Body of pancreas (tissue), 4 donors: Measurements from ENCODE around the gene NLRC4. TPM values are rescaled to one million over a fixed set of nuclear protein-coding genes. Genes with fewer than 3 reads are reported as not detected.

Experiments used
- ATAC-seq: fragments of 150-250 bp; one replicate; pipeline ENCODE4 v1.9.1; 2016
- DNase-seq, 4 donors: peaks; one replicate each; pipeline ENCODE4 v3.0.0-alpha.2; 2019
- H3K27ac ChIP-seq, 4 donors: fragments of 200-600 bp; sonication (generic); 1 replicate in 3 of 4; 2 replicates in 1 of 4; pipeline versions ENCODE4 v1.5.1 to v1.6.1; 2016 to 2019; ENCODE audit warnings: mild to moderate bottlenecking in 1 of 4, mixed read lengths in 1 of 4, moderate library complexity in 1 of 4
- H3K27me3 ChIP-seq, 2 donors: fragments of 200-600 bp; sonication (generic); one replicate each; pipeline ENCODE4 v1.6.0; 2016; ENCODE audit warnings: mild to moderate bottlenecking in 1 of 2
- H3K36me3 ChIP-seq, 2 donors: fragments of 200-600 bp; sonication (generic); replicated peaks in 1 of 2; 2 replicates each; pipeline ENCODE4 v1.5.1; 2016; ENCODE audit warnings: low read depth in 2 of 2; ENCODE audit not compliant: insufficient read depth in 1 of 2
- H3K4me1 ChIP-seq: fragments of 200-600 bp; sonication (generic); one replicate; pipeline ENCODE4 v1.6.0; 2016
- H3K4me3 ChIP-seq, 2 donors: fragments of 200-600 bp; sonication (generic); 1 replicate in 1 of 2; 2 replicates in 1 of 2; pipeline ENCODE4 v1.5.1; 2016 to 2019
- H3K9me3 ChIP-seq, 3 donors: fragments of 200-600 bp; sonication (generic); 1 replicate in 2 of 3; 2 replicates in 1 of 3; pipeline ENCODE4 v1.5.1; 2016
- POLR2A ChIP-seq, 3 donors: fragments of 450-650 bp; IDR thresholded peaks; one replicate each; pipeline ENCODE4 v1.6.1; 2016; ENCODE audit warnings: antibody characterized with exemption in 3 of 3, mild to moderate bottlenecking in 2 of 3
- WGBS, 2 donors: methylation state at CpG; one replicate each; pipeline ENCODE4 v1.1.5; 2017; 5-methylcytosine and 5-hydroxymethylcytosine counted together
- intact Hi-C: fragments of 100-400 bp; cut with DNase I; formaldehyde crosslinking; loops from one replicate; pipeline ENCODE4 v1.15.1; 2023
- small RNA-seq: library from RNA; depleted of rRNA; stranded (forward); fragments of <200 nt; gene quantifications from one replicate; pipeline ENCODE3, GENCODE V24; 2016
- total RNA-seq, 2 donors: library from RNA; depleted of rRNA; stranded (reverse); fragments of >200 nt; gene quantifications; one replicate each; pipeline ENCODE4 v1.1.0, GENCODE V29; 2016
- TF ChIP-seq, protein P1 (sequence below), 7 experiments: fragments of 450-650 bp in 4 of 7; fragments of 200-600 bp in 3 of 7; sonication (generic) in 3 of 7; IDR thresholded peaks; one replicate each; pipeline ENCODE4 v1.5.1; 2016 to 2019; ENCODE audit warnings: antibody characterized with exemption in 7 of 7

Gene NLRC4
- total RNA-seq, 2 donors from 2014 or later, result 0.26 TPM; not detected in 1

DNA sequence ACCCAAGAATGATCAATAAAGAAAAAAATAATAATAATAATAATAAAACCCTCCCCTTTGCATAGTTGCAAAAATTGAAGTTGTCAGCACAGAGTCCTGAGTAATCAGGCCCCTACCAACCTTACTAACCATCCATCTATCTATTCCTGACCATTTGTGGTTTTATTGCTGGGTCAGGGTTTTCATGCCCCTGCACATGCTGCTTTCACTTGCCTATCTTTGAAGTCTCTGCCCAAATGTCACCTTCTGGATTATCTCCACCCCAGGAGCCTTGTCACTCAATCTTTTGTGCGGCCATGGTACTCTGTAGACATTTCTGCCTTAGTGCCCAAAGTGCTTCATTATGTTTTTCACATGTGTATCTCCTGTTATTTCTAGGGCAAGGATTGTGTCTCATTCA is 63.9 kb downstream of the NLRC4 start:
- no peaks in the 10 kb centered on the region for H3K4me1 ChIP-seq
- no peak for DNase-seq
- no peak overlapping the region for H3K27ac ChIP-seq
- peaks cover 0 to 8% of the 10 kb centered on the region in 2 donors for H3K36me3 ChIP-seq
- WGBS, 2 donors, result 48 to 61% methylated on average over 1 of the region's 1 CpG
- intact Hi-C loops, result no loop called here
- H3K27me3 ChIP-seq, result no peaks in the 10 kb centered on the region
- ATAC-seq, result no peak
- no peak overlapping the region for H3K4me3 ChIP-seq
- TF ChIP-seq, protein P1, sequence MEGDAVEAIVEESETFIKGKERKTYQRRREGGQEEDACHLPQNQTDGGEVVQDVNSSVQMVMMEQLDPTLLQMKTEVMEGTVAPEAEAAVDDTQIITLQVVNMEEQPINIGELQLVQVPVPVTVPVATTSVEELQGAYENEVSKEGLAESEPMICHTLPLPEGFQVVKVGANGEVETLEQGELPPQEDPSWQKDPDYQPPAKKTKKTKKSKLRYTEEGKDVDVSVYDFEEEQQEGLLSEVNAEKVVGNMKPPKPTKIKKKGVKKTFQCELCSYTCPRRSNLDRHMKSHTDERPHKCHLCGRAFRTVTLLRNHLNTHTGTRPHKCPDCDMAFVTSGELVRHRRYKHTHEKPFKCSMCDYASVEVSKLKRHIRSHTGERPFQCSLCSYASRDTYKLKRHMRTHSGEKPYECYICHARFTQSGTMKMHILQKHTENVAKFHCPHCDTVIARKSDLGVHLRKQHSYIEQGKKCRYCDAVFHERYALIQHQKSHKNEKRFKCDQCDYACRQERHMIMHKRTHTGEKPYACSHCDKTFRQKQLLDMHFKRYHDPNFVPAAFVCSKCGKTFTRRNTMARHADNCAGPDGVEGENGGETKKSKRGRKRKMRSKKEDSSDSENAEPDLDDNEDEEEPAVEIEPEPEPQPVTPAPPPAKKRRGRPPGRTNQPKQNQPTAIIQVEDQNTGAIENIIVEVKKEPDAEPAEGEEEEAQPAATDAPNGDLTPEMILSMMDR (IDR thresholded peaks at IDR 0.05), result no peak
- no peak for TF ChIP-seq POLR2A (IDR thresholded peaks at IDR 0.05)
- no peaks in the 10 kb centered on the region for H3K9me3 ChIP-seq

DNA sequence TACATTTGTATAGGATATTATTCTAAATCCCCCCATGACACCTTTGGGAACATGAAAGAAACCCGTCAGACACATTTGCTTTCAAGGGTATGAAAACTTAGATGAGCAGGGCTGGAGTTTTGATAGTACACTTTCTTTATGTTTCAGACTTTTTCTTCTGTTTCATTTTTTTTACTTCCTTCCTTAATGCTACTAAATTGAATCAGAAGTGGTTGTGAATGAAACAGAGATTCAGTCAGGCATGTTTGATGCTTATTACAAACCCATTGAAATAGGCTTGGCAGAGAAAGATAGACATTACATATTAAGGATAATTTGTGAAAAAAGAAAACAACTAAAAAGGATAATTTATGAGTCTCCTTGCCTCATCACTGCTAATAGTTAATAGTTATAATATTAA is 72.3 kb downstream of the NLRC4 start:
- WGBS, 2 donors, result 75 to 86% methylated on average over 1 of the region's 1 CpG
- intact Hi-C loops, result no loop called here
- no peak overlapping the region for H3K27ac ChIP-seq
- H3K4me1 ChIP-seq, result no peaks in the 10 kb centered on the region
- no peak for TF ChIP-seq POLR2A (IDR thresholded peaks at IDR 0.05)
- TF ChIP-seq, protein P1 (IDR thresholded peaks at IDR 0.05), result no peak
- H3K4me3 ChIP-seq, result no peak overlapping the region
- DNase-seq (no peak), ATAC-seq (no peak)
- H3K27me3 ChIP-seq, result no peaks in the 10 kb centered on the region
- no peaks in the 10 kb centered on the region for H3K9me3 ChIP-seq
- H3K36me3 ChIP-seq, result peaks cover 0 to 2% of the 10 kb centered on the region in 2 donors

DNA sequence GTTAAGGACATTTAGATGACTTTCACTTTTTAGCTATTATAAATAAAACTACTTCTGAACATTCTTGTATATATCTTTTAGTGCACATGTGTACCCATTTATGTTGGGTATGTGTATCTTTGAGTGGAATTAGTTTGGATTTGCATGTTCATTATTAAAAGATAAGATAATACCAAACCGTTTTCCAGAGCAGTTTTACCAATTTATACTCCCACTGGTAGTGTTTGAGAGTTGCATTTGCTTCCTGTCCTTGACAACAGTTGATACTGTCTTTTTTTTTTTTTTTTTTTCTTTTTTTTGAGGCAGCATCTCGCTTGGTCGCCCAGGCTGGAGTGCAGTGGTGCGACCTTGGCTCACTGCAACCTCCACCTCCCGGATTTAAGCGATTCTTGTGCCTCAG is 75.7 kb downstream of the NLRC4 start:
- no peak for DNase-seq
- intact Hi-C loops, result no loop called here
- H3K9me3 ChIP-seq, result no peaks in the 10 kb centered on the region
- H3K27ac ChIP-seq, result no peak overlapping the region
- WGBS, 2 donors, result 71 to 84% methylated on average over 6 of the region's 6 CpGs
- peaks cover 0 to 7% of the 10 kb centered on the region in 2 donors for H3K36me3 ChIP-seq
- H3K4me1 ChIP-seq, result no peaks in the 10 kb centered on the region
- H3K4me3 ChIP-seq, result no peak overlapping the region
- no peak for ATAC-seq
- no peaks in the 10 kb centered on the region for H3K27me3 ChIP-seq
- TF ChIP-seq, protein P1 (IDR thresholded peaks at IDR 0.05), result no peak
- no peak for TF ChIP-seq POLR2A (IDR thresholded peaks at IDR 0.05)

DNA sequence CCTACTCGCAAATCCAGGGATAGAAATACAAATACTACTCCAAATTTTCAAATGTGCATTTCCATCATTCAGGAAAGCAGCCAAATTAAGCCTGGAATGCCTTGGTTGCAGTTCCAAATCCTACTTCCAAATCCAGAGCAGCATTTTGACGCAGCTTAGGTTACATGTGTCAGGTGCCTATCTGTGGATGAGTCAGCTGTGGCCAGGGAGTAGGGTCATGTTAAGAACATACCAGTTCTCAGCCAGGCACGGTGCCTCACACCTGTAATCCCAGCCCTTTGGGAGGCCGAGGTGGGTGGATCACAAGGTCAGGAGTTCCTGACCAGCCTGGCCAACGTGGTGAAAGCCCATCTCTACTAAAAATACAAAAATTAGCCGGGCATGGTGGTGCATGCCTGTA is 82.0 kb downstream of the NLRC4 start:
- no peaks in the 10 kb centered on the region for H3K27me3 ChIP-seq
- no peak for ATAC-seq
- H3K36me3 ChIP-seq, result peaks cover 0 to 10% of the 10 kb centered on the region in 2 donors

More for the DNA sequence above, 82.0 kb downstream of the NLRC4 start:
- Histone ChIP-seq H3K27ac (no peak overlapping the region), H3K9me3 (no peaks in the 10 kb centered on the region), H3K4me1 (no peaks in the 10 kb centered on the region), H3K4me3 (no peak overlapping the region)
- 87 to 94% methylated on average over 3 to 6 of the region's 6 CpGs for WGBS, 2 donors
- intact Hi-C loops, result no loop called here
- DNase-seq, result no peak
- TF ChIP-seq, protein P1 (IDR thresholded peaks at IDR 0.05), result no peak
- TF ChIP-seq POLR2A (IDR thresholded peaks at IDR 0.05), result no peak

Small RNA genes within 50 kb of the gene (small RNA-seq; reads per million reads assigned to genes)
- gene RNU6-647P, result not detected

Other genes starting within 250 kb of the NLRC4 start
- gene DPY30, start 225.1 kb downstream of the NLRC4 start, total RNA-seq, result 10 to 100 TPM; 24.7 to 43.3 TPM
- 10 to 100 TPM; 10.6 to 23.7 TPM for gene SPAST, start 201.3 kb downstream of the NLRC4 start, total RNA-seq
- gene SLC30A6, start 99.0 kb downstream of the NLRC4 start, total RNA-seq, result 10 to 100 TPM; 11.4 to 12.9 TPM
- 10 to 100 TPM; 13.5 to 24.7 TPM for gene YIPF4, start 13.0 kb upstream of the NLRC4 start, total RNA-seq
- 100 to 1,000 TPM in 1 of 2 donors, 10 to 100 TPM in 1; 71.9 to 102 TPM for gene BIRC6, start 92.1 kb upstream of the NLRC4 start, total RNA-seq